Suprapubic skin (tissue), 3 donors: Measurements from ENCODE around the gene IFT57.

Source experiments
- CTCF ChIP-seq, 2 donors: fragments of 200-600 bp in 1 of 2; fragments of 450-650 bp in 1 of 2; sonication (generic) in 1 of 2; IDR thresholded peaks; one replicate each; pipeline ENCODE4 v1.5.1; 2016 to 2019; ENCODE audit warnings: antibody characterized with exemption in 2 of 2, mild to moderate bottlenecking in 1 of 2, moderate library complexity in 1 of 2
- EP300 ChIP-seq: sonication (generic); formaldehyde crosslinking; IDR thresholded peaks from one replicate; pipeline ENCODE4 v1.6.1; 2017; ENCODE audit warnings: antibody characterized with exemption

- TF ChIP-seq CTCF (IDR thresholded peaks at IDR 0.05) = no peak
- no peak for TF ChIP-seq EP300
Measured at GRCh38 chr3:108227131-108227530, 4.9 kb upstream of the IFT57 start.
